ENCODE measurements around the gene FAM210A.

The FAM210A gene

GRCh38 chr18:13713455-13714055 is 12.8 kb downstream of the FAM210A start:
- Histone ChIP-seq H3K4me3 (ENCODE audit: low read depth in 1 of 2, low read length in 2 of 2) (no peak overlapping the region), H3K36me3 (ENCODE audit: insufficient read depth, low read length) (no peaks in the 10 kb centered on the region), H3K4me1 (ENCODE audit: insufficient read depth, low read length) (no peaks in the 10 kb centered on the region), H3K27ac (ENCODE audit: low read length) (no peak overlapping the region), H3K27me3 (ENCODE audit: insufficient read depth, low read length, poor library complexity) (no peaks in the 10 kb centered on the region), H4K20me1 (ENCODE audit: insufficient read depth, low read length) (peaks cover 18% of the 10 kb centered on the region), H3K9me3 (ENCODE audit: insufficient read depth, low read length, severe bottlenecking) (peaks cover 5% of the 10 kb centered on the region), H3K9ac (ENCODE audit: low read depth, low read length) (no peak overlapping the region), H3K79me2 (ENCODE audit: insufficient read depth, low read length) (peaks cover 99% of the 10 kb centered on the region), H3K4me2 (ENCODE audit: insufficient read depth, low read length) (no peak overlapping the region), H2AFZ (ENCODE audit: low read depth, low read length) (no peak overlapping the region)
- DNase-seq = no peak
- no peak for TF ChIP-seq EZH2 (IDR thresholded peaks at IDR 0.05; ENCODE audit: borderline replicate concordance, low read depth, low read length, severe bottlenecking)
- no peak for TF ChIP-seq CTCF (IDR thresholded peaks at IDR 0.05; ENCODE audit: borderline replicate concordance, extremely low read depth, low read length, poor library complexity, severe bottlenecking)
- ATAC-seq (ENCODE audit: insufficient read depth, low read depth) = no peak

GRCh38 chr18:13712400-13713131 is 13.8 kb downstream of the FAM210A start:
- DNase-seq = no peak
- 0 out of 2 replicates have a peak, but pooled peaks cover under 1% of the 10 kb centered on the region for H3K36me3 ChIP-seq (ENCODE audit: insufficient read depth, low read length)
- TF ChIP-seq EZH2 (IDR thresholded peaks at IDR 0.05; ENCODE audit: borderline replicate concordance, low read depth, low read length, severe bottlenecking) (no peak), CTCF (IDR thresholded peaks at IDR 0.05; ENCODE audit: borderline replicate concordance, extremely low read depth, low read length, poor library complexity, severe bottlenecking) (no peak)
- peaks cover 18% of the 10 kb centered on the region for H4K20me1 ChIP-seq (ENCODE audit: insufficient read depth, low read length)
- no peaks in the 10 kb centered on the region for H3K27me3 ChIP-seq (ENCODE audit: insufficient read depth, low read length, poor library complexity)
- no peak overlapping the region for H3K9ac ChIP-seq (ENCODE audit: low read depth, low read length)
- H3K4me1 ChIP-seq (ENCODE audit: insufficient read depth, low read length) = no peaks in the 10 kb centered on the region
- H3K27ac ChIP-seq (ENCODE audit: low read length) = no peak overlapping the region
- H3K4me3 ChIP-seq (ENCODE audit: low read depth in 1 of 2, low read length in 2 of 2) = no peak overlapping the region
- H3K79me2 ChIP-seq (ENCODE audit: insufficient read depth, low read length) = peaks cover 99% of the 10 kb centered on the region
- no peak overlapping the region for H2AFZ ChIP-seq (ENCODE audit: low read depth, low read length)
- peaks cover 9% of the 10 kb centered on the region for H3K9me3 ChIP-seq (ENCODE audit: insufficient read depth, low read length, severe bottlenecking)
- H3K4me2 ChIP-seq (ENCODE audit: insufficient read depth, low read length) = no peak overlapping the region
- ATAC-seq (ENCODE audit: insufficient read depth, low read depth) = no peak

- H3K27me3 ChIP-seq (ENCODE audit: insufficient read depth, low read length, poor library complexity) = no peaks in the 10 kb centered on the region
- H2AFZ ChIP-seq (ENCODE audit: low read depth, low read length) = no peak overlapping the region
- no peak overlapping the region for H3K4me2 ChIP-seq (ENCODE audit: insufficient read depth, low read length)
- TF ChIP-seq EZH2 (IDR thresholded peaks at IDR 0.05; ENCODE audit: borderline replicate concordance, low read depth, low read length, severe bottlenecking) = no peak
- no peak for TF ChIP-seq CTCF (IDR thresholded peaks at IDR 0.05; ENCODE audit: borderline replicate concordance, extremely low read depth, low read length, poor library complexity, severe bottlenecking)
- H3K9me3 ChIP-seq (ENCODE audit: insufficient read depth, low read length, severe bottlenecking) = peaks cover 21% of the 10 kb centered on the region
- H3K9ac ChIP-seq (ENCODE audit: low read depth, low read length) = no peak overlapping the region
- 0 out of 2 replicates have a peak, but pooled peaks cover 10% of the 10 kb centered on the region for H3K36me3 ChIP-seq (ENCODE audit: insufficient read depth, low read length)
- ATAC-seq (ENCODE audit: insufficient read depth, low read depth) = no peak
- no peak overlapping the region for H3K27ac ChIP-seq (ENCODE audit: low read length)
- H4K20me1 ChIP-seq (ENCODE audit: insufficient read depth, low read length) = peaks cover 8% of the 10 kb centered on the region; the same call in 1 of the 2 replicates
- H3K4me1 ChIP-seq (ENCODE audit: insufficient read depth, low read length) = no peaks in the 10 kb centered on the region
- no peak for DNase-seq
- H3K79me2 ChIP-seq (ENCODE audit: insufficient read depth, low read length) = peaks cover 99% of the 10 kb centered on the region
- no peak overlapping the region for H3K4me3 ChIP-seq (ENCODE audit: low read depth in 1 of 2, low read length in 2 of 2)
These were observed 15.9 kb downstream of the FAM210A start for GRCh38 chr18:13710414-13710831.

All from DND-41 (cell line).